Activated CD8-positive, alpha-beta T cell treated with anti-CD3 and anti-CD28 coated beads for 36 hours (primary cell): ENCODE measurements around the gene MEGF11. TPM values are rescaled to one million over a fixed set of nuclear protein-coding genes. Genes with fewer than 3 reads are reported as not detected.

ENCODE experiments used
- ATAC-seq: fragments of 200-7000 bp; cut with Tn5 transposase; one replicate; pipeline ENCODE4 v1.10.0; 2021; ENCODE audit warnings: mild to moderate bottlenecking, moderate library complexity
- CTCF ChIA-PET: fragments of 350-600 bp; sonication (Branson Sonifier 250); formaldehyde crosslinking; loops from one replicate; lab custom pipeline; 2021; ENCODE audit warnings: antibody characterized with exemption; lab: Charles Lee
- POLR2A ChIA-PET: fragments of 350-600 bp; sonication (Branson Sonifier 250); formaldehyde crosslinking; loops from one replicate; lab custom pipeline; 2021; ENCODE audit warnings: antibody characterized with exemption; lab: Charles Lee
- DNase-seq: peaks from one replicate; pipeline ENCODE4 v3.0.0-alpha.2; 2020
- H3K27ac Mint-ChIP-seq: one replicate; pipeline ENCODE4 v1.8.0; 2021; ENCODE audit warnings: mild to moderate bottlenecking, mixed read lengths
- H3K27me3 Mint-ChIP-seq: one replicate; pipeline ENCODE4 v1.8.0; 2021; ENCODE audit warnings: mixed read lengths
- H3K36me3 Mint-ChIP-seq: one replicate; pipeline ENCODE4 v1.8.0; 2021; ENCODE audit warnings: low read depth, mixed read lengths
- H3K4me1 Mint-ChIP-seq: one replicate; pipeline ENCODE4 v1.8.0; 2021; ENCODE audit warnings: low read depth, mixed read lengths
- H3K4me3 Mint-ChIP-seq: one replicate; pipeline ENCODE4 v1.8.0; 2021; ENCODE audit warnings: mild to moderate bottlenecking, moderate library complexity, mixed read lengths
- H3K9me3 Mint-ChIP-seq: one replicate; pipeline ENCODE4 v1.8.0; 2021; ENCODE audit warnings: mixed read lengths
- intact Hi-C: fragments of 100-400 bp; cut with micrococcal nuclease; formaldehyde crosslinking; loops from one replicate; pipeline ENCODE4 v1.10.0; 2022
- total RNA-seq, 2 experiments: library from RNA; stranded (reverse); gene quantifications; one replicate each; pipeline ENCODE4 v1.2.3, GENCODE V29; 2021
- TF ChIP-seq, protein P1 (sequence below): fragments of 200-600 bp; IDR thresholded peaks from one replicate; pipeline ENCODE4 v1.8.0; 2022; ENCODE audit warnings: antibody characterized with exemption, mild to moderate bottlenecking

Gene MEGF11
- total RNA-seq, 2 experiments from 2014 or later: not detected

DNA sequence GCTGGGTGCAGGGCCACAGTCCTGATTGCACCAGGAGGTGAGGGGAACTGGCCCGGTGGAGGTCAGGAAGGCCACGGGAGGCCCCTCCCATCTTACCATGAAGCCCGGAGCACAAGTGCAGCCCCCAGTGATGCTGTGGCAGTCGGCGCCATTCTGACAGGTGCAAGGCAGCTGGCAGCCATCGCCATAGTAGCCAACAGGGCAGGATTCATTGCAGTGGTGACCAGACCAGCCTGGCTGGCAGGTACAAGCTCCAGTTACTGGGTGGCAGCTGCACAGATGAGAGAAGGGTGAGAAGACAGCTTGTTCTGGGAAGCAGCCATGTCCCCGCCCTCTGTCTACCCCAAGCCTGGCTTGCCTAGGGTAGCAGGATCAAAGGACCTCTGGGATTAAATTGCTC, 296.1 kb downstream of the MEGF11 start:
- no peaks in the 10 kb centered on the region for H3K4me1 Mint-ChIP-seq
- no peaks in the 10 kb centered on the region for H3K9me3 Mint-ChIP-seq
- intact Hi-C loops: no loop called here

DNA sequence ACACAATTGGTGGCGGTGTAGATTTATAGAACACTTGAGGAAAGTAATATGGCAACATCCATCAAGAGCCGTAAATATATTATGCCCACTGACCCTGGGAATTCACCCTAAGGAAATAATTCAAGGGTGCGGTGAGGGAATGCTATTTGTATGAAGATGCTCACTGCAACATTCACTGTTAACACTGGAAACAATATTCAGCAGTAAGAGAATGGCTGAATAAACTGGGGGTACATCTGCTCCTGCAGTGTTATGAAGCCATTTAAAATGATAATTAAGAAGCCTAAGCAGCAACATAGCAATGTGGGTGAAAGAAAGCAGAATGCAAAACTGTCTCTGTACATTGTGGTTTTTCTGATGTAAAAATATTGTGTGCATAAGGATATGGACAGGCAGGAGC, 296.7 kb downstream of the MEGF11 start:
- ChIA-PET CTCF (no interaction called here), POLR2A (no interaction called here)
- Mint-ChIP-seq H3K36me3 (no peaks in the 10 kb centered on the region), H3K4me3 (no peak overlapping the region), H3K4me1 (no peaks in the 10 kb centered on the region), H3K27ac (no peak overlapping the region), H3K9me3 (no peaks in the 10 kb centered on the region), H3K27me3 (peaks cover 4% of the 10 kb centered on the region)
- TF ChIP-seq, protein P1, sequence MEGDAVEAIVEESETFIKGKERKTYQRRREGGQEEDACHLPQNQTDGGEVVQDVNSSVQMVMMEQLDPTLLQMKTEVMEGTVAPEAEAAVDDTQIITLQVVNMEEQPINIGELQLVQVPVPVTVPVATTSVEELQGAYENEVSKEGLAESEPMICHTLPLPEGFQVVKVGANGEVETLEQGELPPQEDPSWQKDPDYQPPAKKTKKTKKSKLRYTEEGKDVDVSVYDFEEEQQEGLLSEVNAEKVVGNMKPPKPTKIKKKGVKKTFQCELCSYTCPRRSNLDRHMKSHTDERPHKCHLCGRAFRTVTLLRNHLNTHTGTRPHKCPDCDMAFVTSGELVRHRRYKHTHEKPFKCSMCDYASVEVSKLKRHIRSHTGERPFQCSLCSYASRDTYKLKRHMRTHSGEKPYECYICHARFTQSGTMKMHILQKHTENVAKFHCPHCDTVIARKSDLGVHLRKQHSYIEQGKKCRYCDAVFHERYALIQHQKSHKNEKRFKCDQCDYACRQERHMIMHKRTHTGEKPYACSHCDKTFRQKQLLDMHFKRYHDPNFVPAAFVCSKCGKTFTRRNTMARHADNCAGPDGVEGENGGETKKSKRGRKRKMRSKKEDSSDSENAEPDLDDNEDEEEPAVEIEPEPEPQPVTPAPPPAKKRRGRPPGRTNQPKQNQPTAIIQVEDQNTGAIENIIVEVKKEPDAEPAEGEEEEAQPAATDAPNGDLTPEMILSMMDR: no peak
- intact Hi-C loops: no loop called here
- no peak for DNase-seq
- no peak for ATAC-seq

More for the DNA sequence above, 296.1 kb downstream of the MEGF11 start:
- TF ChIP-seq, protein P1: no peak
- ATAC-seq: no peak
- Mint-ChIP-seq H3K27me3 (peaks cover 4% of the 10 kb centered on the region), H3K4me3 (no peak overlapping the region), H3K27ac (no peak overlapping the region), H3K36me3 (no peaks in the 10 kb centered on the region)
- no peak for DNase-seq
- POLR2A ChIA-PET: no interaction called here
- CTCF ChIA-PET: interaction anchor here (1.3 kb wide), 1 partner anchor 9 kb away, joined by 3 read pairs; no protein-coding TSS in a partner anchor

DNA sequence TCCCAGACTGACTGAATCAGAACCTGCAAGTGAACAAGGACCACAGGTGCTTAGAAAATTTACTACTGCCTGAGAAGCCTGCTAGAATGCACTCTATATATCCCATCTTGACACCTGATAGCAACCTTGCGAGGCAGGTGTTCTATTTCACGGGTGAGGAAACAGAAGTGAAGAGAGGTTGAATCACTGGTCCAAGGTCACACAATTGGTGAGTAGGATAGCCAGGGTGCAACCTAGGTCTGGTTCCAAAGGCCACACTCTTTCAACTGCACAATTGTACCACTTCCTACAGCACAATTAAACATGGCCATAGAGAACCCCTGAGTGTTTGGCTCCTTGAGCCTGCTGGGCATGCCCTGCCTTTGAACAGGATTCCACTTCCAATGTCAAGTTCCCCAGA, 297.2 kb downstream of the MEGF11 start:
- Mint-ChIP-seq H3K4me1 (no peaks in the 10 kb centered on the region), H3K9me3 (no peaks in the 10 kb centered on the region), H3K4me3 (no peak overlapping the region), H3K27me3 (peaks cover 3% of the 10 kb centered on the region), H3K27ac (no peak overlapping the region), H3K36me3 (no peaks in the 10 kb centered on the region)
- ATAC-seq (no peak), DNase-seq (no peak)
- CTCF ChIA-PET: no interaction called here
- POLR2A ChIA-PET: no interaction called here
- intact Hi-C loops: no loop called here
- TF ChIP-seq, protein P1: no peak

DNA sequence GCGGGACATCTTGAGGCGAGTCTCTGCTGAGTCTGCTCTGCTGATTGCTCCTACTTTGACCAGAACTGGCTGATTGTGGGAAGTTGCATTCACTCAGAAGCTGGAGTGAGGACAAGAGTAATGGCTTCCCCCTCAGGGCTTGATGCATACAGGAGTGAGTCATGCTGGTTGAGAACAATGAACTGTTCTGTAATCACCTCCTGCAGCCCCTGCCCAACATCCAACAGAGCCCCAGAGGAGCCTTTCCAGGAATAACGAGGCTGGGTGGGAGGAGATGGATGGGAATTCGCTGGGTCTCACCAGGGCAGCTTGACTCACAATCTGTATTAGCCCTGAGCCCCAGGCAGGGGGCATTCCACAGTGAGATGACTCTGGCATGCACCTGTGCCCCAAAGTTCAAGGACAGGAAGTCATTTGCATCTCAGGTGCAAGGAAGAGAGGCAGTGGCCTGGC, 299.2 kb downstream of the MEGF11 start:
- TF ChIP-seq, protein P1: no peak
- H3K4me1 Mint-ChIP-seq: no peaks in the 10 kb centered on the region
- CTCF ChIA-PET: no interaction called here
- no peaks in the 10 kb centered on the region for H3K36me3 Mint-ChIP-seq
- H3K9me3 Mint-ChIP-seq: no peaks in the 10 kb centered on the region
- no peaks in the 10 kb centered on the region for H3K27me3 Mint-ChIP-seq
- no peak for DNase-seq
- H3K4me3 Mint-ChIP-seq: no peak overlapping the region
- intact Hi-C loops: no loop called here
- POLR2A ChIA-PET: no interaction called here
- no peak overlapping the region for H3K27ac Mint-ChIP-seq
- no peak for ATAC-seq

DNA sequence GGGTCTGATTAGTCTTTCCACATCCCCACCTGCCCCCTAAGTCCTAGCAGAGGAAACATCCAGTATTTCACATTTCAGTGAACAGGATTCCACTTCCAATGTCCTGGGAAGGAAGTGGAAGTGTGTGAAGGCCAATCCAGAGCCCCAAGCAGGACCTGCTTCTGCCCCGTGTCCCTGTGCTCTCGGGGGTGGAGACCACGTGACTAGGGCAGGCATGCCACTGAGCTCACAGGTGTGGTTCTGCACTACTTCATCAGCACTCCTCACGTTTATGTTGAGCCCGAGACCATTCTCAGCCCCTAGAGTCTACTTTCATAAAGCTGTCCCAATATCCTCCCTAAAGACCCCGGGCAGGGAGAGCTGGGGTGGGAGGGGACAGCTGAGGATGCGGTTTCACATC, 299.9 kb downstream of the MEGF11 start:
- DNase-seq: no peak
- TF ChIP-seq, protein P1: no peak
- no peaks in the 10 kb centered on the region for H3K27me3 Mint-ChIP-seq
- H3K4me3 Mint-ChIP-seq: no peak overlapping the region
- H3K4me1 Mint-ChIP-seq: no peaks in the 10 kb centered on the region
- no peaks in the 10 kb centered on the region for H3K36me3 Mint-ChIP-seq
- ATAC-seq: no peak
- ChIA-PET CTCF (no interaction called here), POLR2A (no interaction called here)
- intact Hi-C loops: no loop called here
- H3K27ac Mint-ChIP-seq: no peak overlapping the region
- no peaks in the 10 kb centered on the region for H3K9me3 Mint-ChIP-seq
